HepG2 (cell line): Measurements from ENCODE around the gene SIRT7. TPM values are rescaled to one million over a fixed set of nuclear protein-coding genes. Genes with fewer than 3 reads are reported as not detected.

Source experiments
- HNF4A ChIP-seq: sonication (generic); formaldehyde crosslinking; IDR thresholded peaks from 2 replicates; pipeline ENCODE4 v1.4.0; 2020; ENCODE audit warnings: missing genetic modification reagents
- IRF1 ChIP-seq: sonication (generic); formaldehyde crosslinking; IDR thresholded peaks from 2 replicates; pipeline ENCODE4 v1.4.0; 2020; ENCODE audit warnings: low read depth, mild to moderate bottlenecking, missing genetic modification reagents
- NBN ChIP-seq: fragments of 450-650 bp; conservative IDR thresholded peaks from 2 replicates; pipeline ENCODE4 v1.6.1; 2017
- NCOA1 ChIP-seq: sonication (generic); formaldehyde crosslinking; IDR thresholded peaks from 2 replicates; pipeline ENCODE4 v1.9.0; 2021; ENCODE audit warnings: missing genetic modification reagents
- POLR2G ChIP-seq: fragments of 200-400 bp; formaldehyde crosslinking; IDR thresholded peaks from 2 replicates; pipeline ENCODE4 v1.6.1; 2018; ENCODE audit warnings: mild to moderate bottlenecking, low read depth, low read length, moderate library complexity
- THRA ChIP-seq: sonication (generic); formaldehyde crosslinking; IDR thresholded peaks from 2 replicates; pipeline ENCODE4 v1.4.0; 2020; ENCODE audit warnings: missing genetic modification reagents, borderline replicate concordance
- TOE1 ChIP-seq: sonication (generic); formaldehyde crosslinking; IDR thresholded peaks from 2 replicates; pipeline ENCODE4 v1.4.0; 2020; ENCODE audit warnings: mild to moderate bottlenecking, missing genetic modification reagents
- ZNF407 ChIP-seq: sonication (generic); formaldehyde crosslinking; IDR thresholded peaks from one replicate; pipeline ENCODE4 v1.5.1; 2020; ENCODE audit warnings: mild to moderate bottlenecking, missing genetic modification reagents; ENCODE audit errors: not compliant biosample characterization
- ZNF530 ChIP-seq: sonication (generic); formaldehyde crosslinking; IDR thresholded peaks from 2 replicates; pipeline ENCODE4 v1.5.0; 2020; ENCODE audit warnings: low read depth, mild to moderate bottlenecking, missing genetic modification reagents
- ZNF607 ChIP-seq: sonication (generic); formaldehyde crosslinking; IDR thresholded peaks from 2 replicates; pipeline ENCODE4 v1.5.1; 2020; ENCODE audit warnings: missing genetic modification reagents, mild to moderate bottlenecking, borderline replicate concordance
- ZNF781 ChIP-seq: sonication (generic); formaldehyde crosslinking; IDR thresholded peaks from 2 replicates; pipeline ENCODE4 v1.5.1; 2020; ENCODE audit warnings: borderline replicate concordance, mild to moderate bottlenecking, missing genetic modification reagents; ENCODE audit errors: not compliant biosample characterization
- ZNF839 ChIP-seq: sonication (generic); formaldehyde crosslinking; IDR thresholded peaks from 2 replicates; pipeline ENCODE4 v1.4.0; 2020; ENCODE audit warnings: missing genetic modification reagents, mild to moderate bottlenecking, borderline replicate concordance
- ZSCAN5A ChIP-seq: sonication (generic); formaldehyde crosslinking; IDR thresholded peaks from 2 replicates; pipeline ENCODE4 v1.8.0; 2022; ENCODE audit warnings: mild to moderate bottlenecking, missing genetic modification reagents, borderline replicate concordance
- polyA plus RNA-seq, 8 experiments: library from polyadenylated mRNA; depleted of rRNA in 3 of 8; stranded (reverse) in 7 of 8; unstranded in 1 of 8; fragments of >200 nt; fragmentation: Illumina TruSeq in 4 of 8; extraction: Trizol in 4 of 8; gene quantifications; 2 replicates each; pipeline versions ENCODE4 v1.2.1 to v1.2.3, GENCODE V29; 2011 to 2016; ENCODE audit warnings: low read depth in 4 of 8, missing spikeins in 1 of 8, mixed read lengths in 1 of 8; ENCODE audit not compliant: insufficient read depth in 1 of 8
- total RNA-seq, 5 experiments: library from RNA; depleted of rRNA; stranded (reverse); fragments of >200 nt; fragmentation: Illumina TruSeq; extraction: Trizol; gene quantifications; 2 replicates each; pipeline ENCODE4 v1.2.3, GENCODE V29; 2016; ENCODE audit warnings: low read depth in 1 of 5

Gene SIRT7
- total and polyA plus RNA-seq, 2 of the 13 experiments (the other 11 are each of a cell fraction or from before 2014, with no cell fraction given): 8.3 to 24.8 TPM

- TF ChIP-seq ZSCAN5A (CRISPR knock-in tag) (0 out of 2 replicates have a peak, but pooled peaks have one; percentile 13), HNF4A (CRISPR knock-in tag) (no peak), POLR2G (peak; percentile 87), IRF1 (no peak), TOE1 (CRISPR knock-in tag) (peak; percentile 88; the same call in 1 of the 2 replicates), ZNF839 (CRISPR knock-in tag) (peak; percentile 84), NBN (no peak), THRA (CRISPR knock-in tag) (peak; percentile 69), ZNF607 (CRISPR knock-in tag) (peak; percentile 96), ZNF407 (CRISPR knock-in tag) (peak; percentile 84), ZNF781 (CRISPR knock-in tag) (peak; percentile 26), ZNF530 (0 out of 2 replicates have a peak, but pooled peaks have one; percentile 73), NCOA1 (peak; percentile 98)
Observed at GRCh38 chr17:81871387-81872230, 46.4 kb downstream of the SIRT7 start (continued).
